ENCODE results near the gene CREB5.

CREB5 gene

GRCh38 chr7:28646376-28647075, 234.2 kb downstream of the CREB5 start:
- WGBS: 96% methylated on average over 3 of the region's 3 CpGs
- Histone ChIP-seq H3K9ac (ENCODE audit: low read depth, low read length) (no peak overlapping the region), H3K27me3 (ENCODE audit: insufficient read depth, low read length) (no peaks in the 10 kb centered on the region), H3K36me3 (ENCODE audit: insufficient read depth, low read length) (no peaks in the 10 kb centered on the region), H3K27ac (ENCODE audit: low read depth, low read length) (no peak overlapping the region), H3K9me3 (ENCODE audit: insufficient read depth, low read depth, low read length) (no peaks in the 10 kb centered on the region), H3K4me3 (ENCODE audit: low read length) (no peak overlapping the region), H3K4me1 (ENCODE audit: insufficient read depth, low read length) (peaks cover 12% of the 10 kb centered on the region; the same call in 1 of the 2 replicates)

- Histone ChIP-seq H3K9ac (ENCODE audit: low read depth, low read length) (no peak overlapping the region), H3K9me3 (ENCODE audit: insufficient read depth, low read depth, low read length) (no peaks in the 10 kb centered on the region), H3K4me1 (ENCODE audit: insufficient read depth, low read length) (peaks cover 12% of the 10 kb centered on the region; the same call in 1 of the 2 replicates), H3K4me3 (ENCODE audit: low read length) (no peak overlapping the region), H3K36me3 (ENCODE audit: insufficient read depth, low read length) (no peaks in the 10 kb centered on the region), H3K27ac (ENCODE audit: low read depth, low read length) (no peak overlapping the region), H3K27me3 (ENCODE audit: insufficient read depth, low read length) (no peaks in the 10 kb centered on the region)
- 95% methylated on average over 4 of the region's 4 CpGs for WGBS
Observed at GRCh38 chr7:28647076-28647421, 234.7 kb downstream of the CREB5 start.

- WGBS: 92% methylated on average over 1 of the region's 1 CpG
- no peaks in the 10 kb centered on the region for H3K27me3 ChIP-seq (ENCODE audit: insufficient read depth, low read length)
- no peak overlapping the region for H3K9ac ChIP-seq (ENCODE audit: low read depth, low read length)
- no peak overlapping the region for H3K4me3 ChIP-seq (ENCODE audit: low read length)
- H3K4me1 ChIP-seq (ENCODE audit: insufficient read depth, low read length): no peaks in the 10 kb centered on the region
- no peaks in the 10 kb centered on the region for H3K36me3 ChIP-seq (ENCODE audit: insufficient read depth, low read length)
- no peak overlapping the region for H3K27ac ChIP-seq (ENCODE audit: low read depth, low read length)
- no peaks in the 10 kb centered on the region for H3K9me3 ChIP-seq (ENCODE audit: insufficient read depth, low read depth, low read length)
Observed at GRCh38 chr7:28649189-28649588, 236.9 kb downstream of the CREB5 start.

- WGBS: 92% methylated on average over 2 of the region's 2 CpGs
- Histone ChIP-seq H3K27ac (ENCODE audit: low read depth, low read length) (no peak overlapping the region), H3K4me3 (ENCODE audit: low read length) (no peak overlapping the region), H3K9ac (ENCODE audit: low read depth, low read length) (no peak overlapping the region), H3K36me3 (ENCODE audit: insufficient read depth, low read length) (no peaks in the 10 kb centered on the region), H3K9me3 (ENCODE audit: insufficient read depth, low read depth, low read length) (no peaks in the 10 kb centered on the region), H3K4me1 (ENCODE audit: insufficient read depth, low read length) (no peaks in the 10 kb centered on the region), H3K27me3 (ENCODE audit: insufficient read depth, low read length) (no peaks in the 10 kb centered on the region)
Observed at GRCh38 chr7:28649811-28650210, 237.5 kb downstream of the CREB5 start.

- WGBS: 90% methylated on average over 5 of the region's 6 CpGs
- H3K4me3 ChIP-seq (ENCODE audit: low read length): no peak overlapping the region
- H3K27me3 ChIP-seq (ENCODE audit: insufficient read depth, low read length): no peaks in the 10 kb centered on the region
- H3K36me3 ChIP-seq (ENCODE audit: insufficient read depth, low read length): no peaks in the 10 kb centered on the region
- H3K27ac ChIP-seq (ENCODE audit: low read depth, low read length): no peak overlapping the region
- no peaks in the 10 kb centered on the region for H3K4me1 ChIP-seq (ENCODE audit: insufficient read depth, low read length)
- no peak overlapping the region for H3K9ac ChIP-seq (ENCODE audit: low read depth, low read length)
- no peaks in the 10 kb centered on the region for H3K9me3 ChIP-seq (ENCODE audit: insufficient read depth, low read depth, low read length)
Observed at GRCh38 chr7:28654110-28654509, 241.8 kb downstream of the CREB5 start.

- H3K27ac ChIP-seq (ENCODE audit: low read depth, low read length): no peak overlapping the region
- no peaks in the 10 kb centered on the region for H3K4me1 ChIP-seq (ENCODE audit: insufficient read depth, low read length)
- peaks cover 12% of the 10 kb centered on the region; the same call in 1 of the 2 replicates for H3K9me3 ChIP-seq (ENCODE audit: insufficient read depth, low read depth, low read length)
- WGBS: 86% methylated on average over 1 of the region's 1 CpG
- H3K9ac ChIP-seq (ENCODE audit: low read depth, low read length): no peak overlapping the region
- H3K4me3 ChIP-seq (ENCODE audit: low read length): no peak overlapping the region
- no peaks in the 10 kb centered on the region for H3K36me3 ChIP-seq (ENCODE audit: insufficient read depth, low read length)
- H3K27me3 ChIP-seq (ENCODE audit: insufficient read depth, low read length): no peaks in the 10 kb centered on the region
Observed at GRCh38 chr7:28656529-28656928, 244.2 kb downstream of the CREB5 start.

GRCh38 chr7:28658381-28658780, 246.1 kb downstream of the CREB5 start:
- no peak overlapping the region for H3K27ac ChIP-seq (ENCODE audit: low read depth, low read length)
- no peaks in the 10 kb centered on the region for H3K36me3 ChIP-seq (ENCODE audit: insufficient read depth, low read length)
- H3K4me3 ChIP-seq (ENCODE audit: low read length): no peak overlapping the region
- peaks cover 12% of the 10 kb centered on the region; the same call in 1 of the 2 replicates for H3K9me3 ChIP-seq (ENCODE audit: insufficient read depth, low read depth, low read length)
- WGBS: 93% methylated on average over 5 of the region's 5 CpGs
- no peak overlapping the region for H3K9ac ChIP-seq (ENCODE audit: low read depth, low read length)
- no peaks in the 10 kb centered on the region for H3K4me1 ChIP-seq (ENCODE audit: insufficient read depth, low read length)
- H3K27me3 ChIP-seq (ENCODE audit: insufficient read depth, low read length): no peaks in the 10 kb centered on the region

GRCh38 chr7:28660132-28660531, 247.8 kb downstream of the CREB5 start:
- peaks cover 12% of the 10 kb centered on the region; the same call in 1 of the 2 replicates for H3K9me3 ChIP-seq (ENCODE audit: insufficient read depth, low read depth, low read length)
- 88% methylated on average over 1 of the region's 2 CpGs for WGBS
- no peaks in the 10 kb centered on the region for H3K4me1 ChIP-seq (ENCODE audit: insufficient read depth, low read length)
- H3K4me3 ChIP-seq (ENCODE audit: low read length): no peak overlapping the region
- H3K27me3 ChIP-seq (ENCODE audit: insufficient read depth, low read length): no peaks in the 10 kb centered on the region
- no peaks in the 10 kb centered on the region for H3K36me3 ChIP-seq (ENCODE audit: insufficient read depth, low read length)
- no peak overlapping the region for H3K27ac ChIP-seq (ENCODE audit: low read depth, low read length)
- no peak overlapping the region for H3K9ac ChIP-seq (ENCODE audit: low read depth, low read length)

- no peak overlapping the region for H3K27ac ChIP-seq (ENCODE audit: low read depth, low read length)
- WGBS: 92% methylated on average over 12 of the region's 12 CpGs
- H3K4me1 ChIP-seq (ENCODE audit: insufficient read depth, low read length): no peaks in the 10 kb centered on the region
- no peaks in the 10 kb centered on the region for H3K27me3 ChIP-seq (ENCODE audit: insufficient read depth, low read length)
- peaks cover 12% of the 10 kb centered on the region; the same call in 1 of the 2 replicates for H3K9me3 ChIP-seq (ENCODE audit: insufficient read depth, low read depth, low read length)
- H3K36me3 ChIP-seq (ENCODE audit: insufficient read depth, low read length): no peaks in the 10 kb centered on the region
- no peak overlapping the region for H3K9ac ChIP-seq (ENCODE audit: low read depth, low read length)
- no peak overlapping the region for H3K4me3 ChIP-seq (ENCODE audit: low read length)
Observed at GRCh38 chr7:28661826-28662595, 249.7 kb downstream of the CREB5 start.

GRCh38 chr7:28666154-28666553, 253.8 kb downstream of the CREB5 start:
- no peak overlapping the region for H3K9ac ChIP-seq (ENCODE audit: low read depth, low read length)
- no peak overlapping the region for H3K27ac ChIP-seq (ENCODE audit: low read depth, low read length)
- H3K4me1 ChIP-seq (ENCODE audit: insufficient read depth, low read length): no peaks in the 10 kb centered on the region
- H3K36me3 ChIP-seq (ENCODE audit: insufficient read depth, low read length): no peaks in the 10 kb centered on the region
- no peaks in the 10 kb centered on the region for H3K9me3 ChIP-seq (ENCODE audit: insufficient read depth, low read depth, low read length)
- no peaks in the 10 kb centered on the region for H3K27me3 ChIP-seq (ENCODE audit: insufficient read depth, low read length)
- WGBS: no CpG with 5 or more reads among the region's 2 CpGs
- no peak overlapping the region for H3K4me3 ChIP-seq (ENCODE audit: low read length)

- Histone ChIP-seq H3K4me3 (ENCODE audit: low read length) (no peak overlapping the region), H3K27ac (ENCODE audit: low read depth, low read length) (no peak overlapping the region), H3K4me1 (ENCODE audit: insufficient read depth, low read length) (peaks cover 12% of the 10 kb centered on the region), H3K27me3 (ENCODE audit: insufficient read depth, low read length) (no peaks in the 10 kb centered on the region), H3K9me3 (ENCODE audit: insufficient read depth, low read depth, low read length) (no peaks in the 10 kb centered on the region), H3K9ac (ENCODE audit: low read depth, low read length) (no peak overlapping the region), H3K36me3 (ENCODE audit: insufficient read depth, low read length) (no peaks in the 10 kb centered on the region)
- 97% methylated on average over 2 of the region's 2 CpGs for WGBS
Observed at GRCh38 chr7:28668085-28668484, 255.8 kb downstream of the CREB5 start.
